Neural crest cell (in vitro differentiated cells): ENCODE measurements around the gene VEZF1. TPM values are rescaled to one million over a fixed set of nuclear protein-coding genes. Genes with fewer than 3 reads are reported as not detected.
A peak's percentile ranks its signal among the peaks of the same experiment; 100 is the strongest.

Experiments
- DNase-seq: peaks from one replicate; pipeline ENCODE4 v3.0.0; 2021; ENCODE audit warnings: low read depth, mixed read lengths, low spot score
- H3K27ac Mint-ChIP-seq: one replicate; pipeline ENCODE4 v1.8.0; 2021; ENCODE audit warnings: mild to moderate bottlenecking, mixed read lengths; ENCODE audit not compliant: unreplicated experiment
- H3K27me3 Mint-ChIP-seq: 2 replicates; pipeline ENCODE4 v1.8.0; 2021; ENCODE audit warnings: low read depth, mild to moderate bottlenecking, mixed read lengths
- H3K36me3 Mint-ChIP-seq: 2 replicates; pipeline ENCODE4 v1.8.0; 2021; ENCODE audit warnings: low read depth, mild to moderate bottlenecking, mixed read lengths
- H3K4me1 Mint-ChIP-seq: 2 replicates; pipeline ENCODE4 v1.8.0; 2021; ENCODE audit warnings: mixed read lengths
- H3K4me3 Mint-ChIP-seq: one replicate; pipeline ENCODE4 v1.8.0; 2021; ENCODE audit warnings: mild to moderate bottlenecking, mixed read lengths
- H3K9me3 Mint-ChIP-seq: 2 replicates; pipeline ENCODE4 v1.8.0; 2021; ENCODE audit warnings: mixed read lengths
- CTCF ChIP-seq: fragments of 200-600 bp; sonication (generic); conservative IDR thresholded peaks from 2 replicates; pipeline ENCODE4 v1.5.0; 2021; ENCODE audit warnings: antibody characterized with exemption, mild to moderate bottlenecking
- total RNA-seq: library from RNA; stranded (reverse); gene quantifications from 2 replicates; pipeline ENCODE4 v1.2.1, GENCODE V29; 2021

VEZF1 gene
- total RNA-seq, 1 donor from 2014 or later = 139 TPM

GRCh38 chr17:58001461-58002124 lies 13.5 kb upstream of the VEZF1 start:
- Mint-ChIP-seq H3K9me3 (no peaks in the 10 kb centered on the region), H3K4me1 (peaks cover 82% of the 10 kb centered on the region), H3K27ac (no peak overlapping the region), H3K36me3 (peaks cover 33% of the 10 kb centered on the region), H3K4me3 (peak overlapping the region; percentile 65), H3K27me3 (peaks cover 3% of the 10 kb centered on the region)
- no peak for DNase-seq
- TF ChIP-seq CTCF = no peak

- DNase-seq = no peak
- Mint-ChIP-seq H3K27ac (no peak overlapping the region), H3K4me3 (peak overlapping the region; percentile 67), H3K9me3 (no peaks in the 10 kb centered on the region), H3K27me3 (no peaks in the 10 kb centered on the region), H3K4me1 (peaks cover 78% of the 10 kb centered on the region), H3K36me3 (peaks cover 15% of the 10 kb centered on the region)
- peak; percentile 89 for TF ChIP-seq CTCF
These were observed 11.5 kb upstream of the VEZF1 start for GRCh38 chr17:57999496-58000017.

DNA sequence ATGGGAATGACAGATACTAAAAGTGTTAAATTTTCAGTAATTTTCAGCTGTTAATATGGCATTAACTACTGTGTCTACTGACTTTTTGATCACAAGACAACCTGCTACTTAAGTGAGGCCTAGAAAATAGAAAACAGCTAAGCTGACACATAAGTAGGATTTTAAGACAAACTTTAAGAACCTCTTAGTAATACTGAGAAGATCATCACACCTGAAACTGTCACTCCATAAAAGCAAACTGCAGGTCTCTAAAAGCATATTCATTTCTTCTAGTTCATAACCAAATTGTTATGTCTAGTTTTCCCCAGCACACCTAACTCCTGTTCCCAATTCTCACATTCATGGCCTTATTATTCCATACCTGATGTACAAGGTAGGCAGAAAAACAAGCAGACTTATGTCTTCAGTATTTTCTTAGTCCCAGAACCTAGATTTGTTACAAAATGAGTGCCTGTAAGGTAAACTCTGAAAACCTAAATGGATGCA lies 11.0 kb upstream of the VEZF1 start:
- Mint-ChIP-seq H3K27me3 (no peaks in the 10 kb centered on the region), H3K27ac (no peak overlapping the region)

DNA sequence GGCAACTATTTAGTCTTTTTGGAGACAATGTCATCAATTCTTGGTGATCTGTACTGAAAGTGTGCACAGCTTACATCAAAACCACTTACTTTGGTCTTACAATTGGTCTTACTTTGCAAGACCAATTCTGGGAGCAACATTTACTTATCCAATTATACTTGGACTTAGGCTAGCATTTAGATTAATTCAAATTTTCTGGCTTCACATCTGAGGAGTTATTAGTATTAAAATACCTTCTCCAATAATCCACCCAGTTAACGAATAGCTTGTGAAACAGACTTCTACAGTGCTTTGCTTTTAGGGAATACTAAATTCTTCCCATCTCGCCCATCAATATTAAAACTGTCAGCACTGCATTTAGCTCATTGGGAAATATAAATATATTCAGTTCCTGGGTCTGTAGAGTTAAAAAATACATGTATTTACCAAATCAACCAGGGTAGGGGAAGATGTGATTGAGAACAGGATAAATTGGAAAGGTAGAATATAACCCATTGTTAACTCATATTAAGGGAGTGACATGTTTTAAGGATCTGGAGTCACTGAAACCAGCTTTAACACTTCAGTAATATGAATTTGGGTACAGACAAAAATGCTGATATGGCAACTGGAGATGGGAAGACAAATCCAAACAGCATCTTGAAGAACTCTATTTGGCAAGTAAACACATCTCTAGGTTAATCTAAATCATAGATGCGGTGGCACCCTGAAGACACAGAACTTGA lies 9.2 kb upstream of the VEZF1 start:
- Mint-ChIP-seq H3K9me3 (no peaks in the 10 kb centered on the region), H3K4me3 (no peak overlapping the region), H3K4me1 (peaks cover 76% of the 10 kb centered on the region), H3K36me3 (peaks cover 5% of the 10 kb centered on the region), H3K27ac (no peak overlapping the region), H3K27me3 (no peaks in the 10 kb centered on the region)
- no peak for TF ChIP-seq CTCF
- no peak for DNase-seq

More for the DNA sequence above, 11.0 kb upstream of the VEZF1 start:
- H3K9me3 Mint-ChIP-seq = no peaks in the 10 kb centered on the region
- peak overlapping the region; percentile 67 for H3K4me3 Mint-ChIP-seq
- no peak for TF ChIP-seq CTCF
- peaks cover 78% of the 10 kb centered on the region for H3K4me1 Mint-ChIP-seq
- H3K36me3 Mint-ChIP-seq = peaks cover 15% of the 10 kb centered on the region
- DNase-seq = no peak

DNA sequence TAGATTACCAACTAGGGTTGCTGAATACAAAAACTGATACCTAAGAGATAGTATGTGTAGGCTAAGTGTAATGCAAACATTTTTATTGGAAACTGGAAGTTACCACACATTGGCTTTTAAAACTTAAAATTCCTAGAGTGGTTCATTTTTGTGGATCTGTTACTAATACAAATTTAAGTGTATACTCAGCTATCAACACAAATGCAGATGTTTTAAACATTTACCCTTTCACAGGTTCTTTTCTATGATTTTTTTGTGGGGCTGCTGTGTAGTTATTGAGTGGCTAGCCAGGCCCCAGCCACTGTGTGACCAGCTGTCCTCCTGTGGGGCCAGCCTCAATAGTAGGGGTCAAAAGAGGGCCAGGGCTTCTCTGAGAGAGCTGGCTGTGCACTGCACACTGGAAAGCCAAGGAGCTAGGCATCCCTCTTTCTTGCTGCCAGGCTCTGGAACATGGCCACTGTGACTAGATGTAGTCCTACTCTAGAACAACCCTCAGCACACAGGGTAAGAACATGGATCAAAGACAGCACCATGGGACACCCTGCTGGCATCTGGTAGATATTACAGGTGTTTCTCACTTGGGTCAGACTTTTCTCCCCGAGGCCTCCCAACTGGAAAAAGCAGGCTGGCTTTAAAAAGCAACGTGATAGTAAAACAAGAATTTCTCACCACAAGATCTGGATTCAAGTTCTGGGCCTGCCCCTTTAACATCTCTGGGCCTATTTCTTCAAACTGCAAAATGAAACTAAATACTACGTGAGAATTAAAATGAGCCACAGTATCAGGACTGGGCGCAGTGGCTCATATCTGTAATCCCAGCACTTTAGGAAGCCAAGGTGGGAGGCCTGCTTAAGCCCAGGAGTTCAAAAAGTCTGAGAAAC lies 7.3 kb upstream of the VEZF1 start:
- no peaks in the 10 kb centered on the region for H3K9me3 Mint-ChIP-seq
- H3K27ac Mint-ChIP-seq = peak overlapping the region; percentile 20
- peak overlapping the region; percentile 13 for H3K4me3 Mint-ChIP-seq
- H3K27me3 Mint-ChIP-seq = no peaks in the 10 kb centered on the region
- TF ChIP-seq CTCF = peak; percentile 77
- H3K4me1 Mint-ChIP-seq = peaks cover 79% of the 10 kb centered on the region
- DNase-seq = peak; percentile 45
- H3K36me3 Mint-ChIP-seq = peaks cover 3% of the 10 kb centered on the region
